ENCODE results near the gene DYNLT5.
"Not testable (repeated sequence)": the region's sequence is repeated elsewhere in the genome, so short reads cannot be mapped to it uniquely, and the experiment has no call there.

Gene DYNLT5

DNA sequence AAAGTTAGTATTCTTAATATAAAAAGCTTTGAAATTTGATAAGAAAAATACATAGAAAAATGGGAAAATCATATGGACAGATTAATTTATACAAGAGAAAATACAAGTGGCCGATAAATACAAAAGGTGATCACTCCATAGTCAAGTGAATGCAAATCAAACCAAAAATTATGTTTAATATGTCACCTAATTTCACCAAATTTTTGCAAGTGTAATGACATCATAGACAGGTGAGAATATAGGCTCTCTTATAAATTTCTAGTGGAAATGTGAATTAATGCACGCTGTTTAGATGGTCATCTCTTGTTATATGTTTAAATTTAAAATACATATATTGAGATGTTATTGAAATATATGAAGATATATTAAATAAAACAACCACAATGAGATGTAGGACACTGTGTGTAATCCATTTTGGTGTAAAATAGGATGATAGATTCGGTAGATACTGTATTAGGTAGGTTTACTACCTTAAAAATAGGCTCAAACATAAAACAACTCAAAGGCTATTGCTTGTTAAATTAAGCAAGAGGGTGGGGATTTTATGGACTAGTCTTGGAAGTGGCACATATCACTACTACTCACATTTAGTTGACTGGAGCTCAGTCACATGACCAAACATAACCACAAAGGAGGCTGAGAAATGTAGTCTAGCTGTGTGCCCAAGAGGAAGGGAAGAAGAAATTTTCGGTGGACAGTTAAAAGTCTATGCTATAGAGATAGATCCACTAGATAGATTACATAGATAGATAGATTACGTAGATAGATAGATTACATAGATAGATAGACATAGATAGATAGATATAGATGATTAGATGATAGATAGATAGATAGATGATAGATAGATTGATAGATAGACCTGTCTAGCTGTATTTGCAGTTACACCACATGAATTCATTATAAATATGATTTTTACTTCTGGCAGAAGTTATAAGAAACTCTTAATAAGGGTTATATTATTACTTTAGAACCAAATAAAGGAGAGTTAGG lies 39.7 kb downstream of the DYNLT5 start:
- DNase-seq = no peak

DNA sequence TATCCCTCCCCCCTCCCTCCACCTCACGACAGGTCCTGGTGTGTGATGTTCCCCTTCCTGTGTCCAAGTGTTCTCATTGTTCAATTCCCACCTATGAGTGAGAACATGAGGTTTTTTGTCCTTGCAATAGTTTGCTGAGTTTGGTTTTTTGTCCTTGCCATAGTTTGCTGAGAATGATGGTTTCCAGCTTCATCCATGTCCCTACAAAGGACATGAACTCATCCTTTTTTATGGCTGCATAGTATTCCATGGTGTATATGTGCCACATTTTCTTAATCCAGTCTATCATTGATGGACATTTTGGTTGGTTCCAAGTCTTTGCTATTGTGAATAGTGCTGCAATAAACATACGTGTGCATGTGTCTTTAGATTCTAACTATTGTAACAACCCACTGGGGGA lies 43.6 kb downstream of the DYNLT5 start:
- not testable (repeated sequence) for DNase-seq

DNA sequence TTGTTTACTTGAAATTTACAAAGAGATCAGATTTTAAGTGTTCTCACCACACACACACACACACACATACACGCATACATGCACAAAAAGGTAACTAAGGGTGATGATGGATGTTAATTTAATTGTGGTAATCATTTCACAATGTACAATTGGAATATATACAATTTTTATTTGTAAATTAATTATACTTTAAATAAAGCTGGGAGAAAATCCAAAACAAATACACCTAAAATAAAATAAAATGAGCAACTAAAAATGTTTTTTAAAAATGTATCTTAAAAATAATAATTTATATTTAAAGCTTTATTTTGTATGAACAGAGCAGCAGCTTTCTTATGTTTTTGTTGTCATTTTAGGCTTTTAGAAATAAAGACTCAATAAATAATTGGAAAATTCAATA lies 57.0 kb downstream of the DYNLT5 start:
- DNase-seq = no peak

DNA sequence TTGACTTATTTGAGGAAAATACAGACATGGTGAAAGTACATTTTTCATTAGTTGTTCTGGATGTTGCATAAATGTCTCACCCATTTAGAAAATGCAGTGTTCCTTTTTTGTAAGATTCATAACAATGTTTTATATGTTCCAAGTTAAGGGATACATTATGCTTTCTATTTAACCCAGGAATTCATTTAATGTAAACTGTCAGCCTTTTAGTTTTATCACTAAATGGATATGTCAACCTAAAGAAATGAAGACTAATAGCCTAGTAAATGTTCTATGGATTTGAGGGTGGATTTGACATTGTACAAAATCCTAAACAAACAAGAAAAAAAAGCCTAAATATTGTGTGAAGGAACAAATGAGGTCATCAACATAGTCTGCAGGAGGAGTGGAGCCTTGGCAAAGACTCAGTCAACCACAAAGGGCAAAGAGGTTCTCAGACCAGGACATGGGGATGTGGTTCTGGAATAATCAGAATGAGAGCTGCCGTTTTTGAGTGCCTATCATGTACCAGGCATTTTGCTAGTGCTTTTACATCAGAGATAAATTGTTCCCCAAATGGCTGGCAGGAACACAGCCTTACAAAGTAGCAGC lies 57.6 kb downstream of the DYNLT5 start:
- no peak for DNase-seq

DNA sequence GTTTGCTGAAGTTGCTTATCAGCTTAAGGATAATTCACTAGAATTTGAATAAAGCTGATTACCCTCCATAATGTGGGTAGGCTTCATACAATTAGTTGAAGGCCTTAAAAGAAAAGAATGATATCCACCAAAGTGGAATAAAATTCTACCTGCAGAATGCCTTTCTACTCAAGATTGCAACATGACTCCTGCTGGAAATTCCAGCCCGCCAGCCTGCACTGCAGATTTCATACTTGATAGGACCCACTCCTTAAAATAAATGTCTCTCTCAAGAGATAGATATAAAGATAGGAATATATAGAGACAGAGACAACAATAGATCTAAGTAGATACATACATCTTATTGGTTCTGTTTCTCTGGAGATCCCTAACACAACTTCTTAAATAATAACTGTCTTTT lies 72.5 kb downstream of the DYNLT5 start:
- DNase-seq = no peak

All from NCI-H187 treated with DMSO at 0.1 percent for 48 hours (cell line).